Brain microvascular endothelial cell (primary cell): ENCODE data around the gene IGF1R.

Experiments
- DNase-seq: peaks from one replicate; pipeline ENCODE4 v3.0.0-alpha.2; 2020
- H3K27ac ChIP-seq: fragments of 250-450 bp; sonication (Bioruptor Pico); 2 replicates; pipeline ENCODE4 v1.5.1; 2020; ENCODE audit warnings: mild to moderate bottlenecking, moderate library complexity
- H3K27me3 ChIP-seq: fragments of 250-450 bp; sonication (Bioruptor Pico); replicated peaks from 2 replicates; pipeline ENCODE4 v1.5.1; 2020; ENCODE audit warnings: mild to moderate bottlenecking
- H3K36me3 ChIP-seq: fragments of 250-450 bp; sonication (Bioruptor Pico); replicated peaks from 2 replicates; pipeline ENCODE4 v1.5.1; 2020; ENCODE audit warnings: mild to moderate bottlenecking
- H3K4me3 ChIP-seq: 2 replicates; pipeline ENCODE4 v1.5.1; 2011; ENCODE audit warnings: low read depth, mild to moderate bottlenecking, control low read depth, low read length, moderate library complexity
- CTCF ChIP-seq: IDR thresholded peaks from 2 replicates; pipeline ENCODE4 v1.5.1; 2011; ENCODE audit warnings: low read depth, mild to moderate bottlenecking, moderate library complexity, low read length, control low read depth, inconsistent platforms; ENCODE audit errors: missing control alignments
- in situ Hi-C: cut with HindIII; loops from 2 replicates; pipeline ENCODE4 v1.10.0; 2017; ENCODE audit warnings: low sequenced_read_pairs, low pct_ligation_motif_present

The IGF1R gene

GRCh38 chr15:98951493-98952320 is 303.4 kb downstream of the IGF1R start:
- H3K27ac ChIP-seq = no peak overlapping the region

GRCh38 chr15:98952381-98952803 is 304.1 kb downstream of the IGF1R start:
- in situ Hi-C loops = no loop called here
- no peak overlapping the region for H3K27ac ChIP-seq
- DNase-seq = no peak
- TF ChIP-seq CTCF = no peak
- H3K36me3 ChIP-seq = peaks cover 26% of the 10 kb centered on the region
- no peaks in the 10 kb centered on the region for H3K27me3 ChIP-seq
- no peak overlapping the region for H3K4me3 ChIP-seq

More at GRCh38 chr15:98951493-98952320, 303.4 kb downstream of the IGF1R start:
- Histone ChIP-seq H3K36me3 (peaks cover 26% of the 10 kb centered on the region), H3K27me3 (no peaks in the 10 kb centered on the region), H3K4me3 (no peak overlapping the region)
- DNase-seq = no peak
- in situ Hi-C loops = no loop called here
- no peak for TF ChIP-seq CTCF

GRCh38 chr15:98953000-98953787 is 304.9 kb downstream of the IGF1R start:
- Histone ChIP-seq H3K4me3 (no peak overlapping the region), H3K36me3 (peaks cover 29% of the 10 kb centered on the region), H3K27me3 (no peaks in the 10 kb centered on the region), H3K27ac (no peak overlapping the region)
- in situ Hi-C loops = no loop called here
- no peak for TF ChIP-seq CTCF
- no peak for DNase-seq

GRCh38 chr15:98953968-98954367 is 305.6 kb downstream of the IGF1R start:
- H3K4me3 ChIP-seq = no peak overlapping the region
- H3K36me3 ChIP-seq = peaks cover 23% of the 10 kb centered on the region
- no peak overlapping the region for H3K27ac ChIP-seq
- no peak for DNase-seq
- in situ Hi-C loops = no loop called here
- no peak for TF ChIP-seq CTCF
- no peaks in the 10 kb centered on the region for H3K27me3 ChIP-seq

GRCh38 chr15:98954411-98954810 is 306.1 kb downstream of the IGF1R start:
- Histone ChIP-seq H3K27me3 (no peaks in the 10 kb centered on the region), H3K36me3 (peaks cover 23% of the 10 kb centered on the region), H3K4me3 (no peak overlapping the region), H3K27ac (no peak overlapping the region)
- peak; percentile 57 for DNase-seq
- TF ChIP-seq CTCF = no peak
- in situ Hi-C loops = no loop called here
